Measurements from ENCODE around the gene RAI14.

Gene RAI14

DNA sequence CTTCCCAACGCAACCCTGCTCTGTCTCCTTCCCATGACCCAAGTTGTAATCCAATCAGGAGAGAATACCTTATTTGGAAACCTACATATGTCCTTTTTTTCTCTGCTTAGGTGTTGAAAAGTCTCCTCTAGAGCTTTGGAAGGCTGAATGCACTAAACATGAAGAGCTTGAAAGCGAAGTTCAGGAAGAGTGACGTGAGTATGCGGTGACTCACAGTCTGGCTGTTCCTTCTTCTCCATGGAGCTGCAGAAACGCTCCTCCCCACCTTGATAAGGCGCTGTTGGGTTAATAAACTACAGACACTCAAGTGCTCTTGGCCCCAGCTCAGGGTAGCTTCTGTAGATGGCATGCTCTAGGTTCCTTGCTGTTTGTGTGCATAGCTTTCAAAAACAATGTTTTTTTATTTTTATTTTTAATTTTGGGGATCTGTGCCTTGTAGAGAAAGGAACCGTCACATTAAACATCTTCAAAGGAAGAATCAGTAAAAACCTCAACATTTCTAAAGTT is 30.7 kb downstream of the RAI14 start:
- peaks cover 43% of the 10 kb centered on the region for H3K36me3 ChIP-seq (replicated peaks)
- H3K27me3 ChIP-seq (replicated peaks), result no peaks in the 10 kb centered on the region
- in situ Hi-C loops (cut with HindIII; ENCODE audit: low pct_ligation_motif_present, low sequenced_read_pairs), result no loop called here
- TF ChIP-seq, protein P1, sequence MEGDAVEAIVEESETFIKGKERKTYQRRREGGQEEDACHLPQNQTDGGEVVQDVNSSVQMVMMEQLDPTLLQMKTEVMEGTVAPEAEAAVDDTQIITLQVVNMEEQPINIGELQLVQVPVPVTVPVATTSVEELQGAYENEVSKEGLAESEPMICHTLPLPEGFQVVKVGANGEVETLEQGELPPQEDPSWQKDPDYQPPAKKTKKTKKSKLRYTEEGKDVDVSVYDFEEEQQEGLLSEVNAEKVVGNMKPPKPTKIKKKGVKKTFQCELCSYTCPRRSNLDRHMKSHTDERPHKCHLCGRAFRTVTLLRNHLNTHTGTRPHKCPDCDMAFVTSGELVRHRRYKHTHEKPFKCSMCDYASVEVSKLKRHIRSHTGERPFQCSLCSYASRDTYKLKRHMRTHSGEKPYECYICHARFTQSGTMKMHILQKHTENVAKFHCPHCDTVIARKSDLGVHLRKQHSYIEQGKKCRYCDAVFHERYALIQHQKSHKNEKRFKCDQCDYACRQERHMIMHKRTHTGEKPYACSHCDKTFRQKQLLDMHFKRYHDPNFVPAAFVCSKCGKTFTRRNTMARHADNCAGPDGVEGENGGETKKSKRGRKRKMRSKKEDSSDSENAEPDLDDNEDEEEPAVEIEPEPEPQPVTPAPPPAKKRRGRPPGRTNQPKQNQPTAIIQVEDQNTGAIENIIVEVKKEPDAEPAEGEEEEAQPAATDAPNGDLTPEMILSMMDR (IDR thresholded peaks at IDR 0.05; ENCODE audit: low read depth, low read length, missing control alignments), result peak; percentile 32
- peak overlapping the region; percentile 96 for H3K27ac ChIP-seq
- H3K4me3 ChIP-seq (ENCODE audit: low read depth, low read length), result no peak overlapping the region
- peak; percentile 99 for DNase-seq

DNA sequence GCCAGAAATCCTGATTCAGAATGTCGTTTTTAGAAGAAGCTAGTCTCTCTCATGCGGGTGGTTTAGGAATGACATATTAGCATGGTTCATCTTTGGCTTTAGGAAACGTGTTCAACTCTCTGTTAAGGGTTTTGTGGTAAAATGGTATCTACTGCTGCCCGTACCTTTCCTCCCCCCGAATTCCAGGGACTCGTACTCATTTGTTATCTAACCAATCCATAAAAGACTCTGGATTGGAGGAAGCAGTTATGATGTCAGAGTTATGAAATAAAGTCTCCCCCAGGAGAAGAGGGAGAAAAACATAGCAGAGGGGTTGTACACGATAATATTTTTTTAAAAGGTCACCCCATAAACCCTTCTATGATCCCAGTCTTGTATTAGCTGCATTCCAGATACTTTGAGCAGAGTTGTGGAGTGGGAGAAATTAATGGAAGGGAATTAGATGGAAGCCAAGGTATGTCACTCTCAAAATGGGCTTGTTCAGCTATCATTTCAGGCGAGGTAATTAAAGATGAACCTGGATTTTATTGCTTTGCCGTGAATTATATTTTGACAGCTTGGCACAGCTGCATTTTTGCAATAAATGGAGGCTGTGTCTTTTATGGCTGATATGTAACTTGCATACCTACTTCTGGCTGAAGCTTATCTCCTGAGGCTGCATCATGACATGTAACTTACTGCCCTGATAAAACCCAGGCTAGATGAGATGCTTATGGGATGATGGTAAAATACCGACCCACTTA is 31.3 kb downstream of the RAI14 start:
- Histone ChIP-seq H3K27me3 (replicated peaks) (no peaks in the 10 kb centered on the region), H3K27ac (peak overlapping the region; percentile 96), H3K4me3 (ENCODE audit: low read depth, low read length) (no peak overlapping the region), H3K36me3 (replicated peaks) (peaks cover 46% of the 10 kb centered on the region)
- DNase-seq, result peak; percentile 90
- TF ChIP-seq, protein P1 (IDR thresholded peaks at IDR 0.05; ENCODE audit: low read depth, low read length, missing control alignments), result no peak
- in situ Hi-C loops (cut with HindIII; ENCODE audit: low pct_ligation_motif_present, low sequenced_read_pairs), result no loop called here

DNA sequence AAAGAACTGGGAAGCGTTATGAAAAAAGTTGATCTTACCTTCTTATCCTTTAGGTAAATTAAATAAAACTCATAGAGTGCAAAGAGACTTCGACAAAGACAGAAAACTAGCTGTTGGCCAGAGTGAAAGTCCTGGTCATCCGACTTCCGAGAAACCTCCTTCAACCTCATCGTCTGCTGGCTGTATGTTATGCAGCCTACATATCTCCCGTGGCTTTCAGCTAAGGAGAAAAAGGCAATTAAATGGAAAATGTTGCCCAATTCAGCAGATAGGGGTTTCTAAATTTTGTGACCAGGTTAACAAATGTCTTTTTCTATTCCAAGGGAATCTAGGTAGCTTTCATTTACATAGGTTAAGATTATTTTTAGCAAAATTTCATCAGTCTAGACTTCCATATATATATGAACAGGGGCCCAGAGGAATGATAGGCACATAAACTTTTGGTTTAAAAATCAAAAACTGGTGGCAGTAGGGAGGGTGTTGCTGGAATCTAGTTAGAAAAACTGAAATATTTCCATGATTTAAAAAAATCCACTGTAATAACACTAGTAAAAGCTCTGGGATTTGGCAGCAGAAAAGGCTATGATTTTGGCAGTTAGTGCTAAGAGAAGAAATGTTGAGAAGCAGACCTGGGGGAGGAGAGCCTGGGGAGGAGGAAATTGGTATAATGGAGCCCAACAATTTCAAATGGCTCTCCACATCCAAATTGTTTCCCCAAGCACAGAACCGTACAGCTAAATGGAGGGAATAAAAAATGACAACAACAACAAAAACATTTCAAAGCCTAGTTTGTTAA is 32.1 kb downstream of the RAI14 start:
- TF ChIP-seq, protein P1 (IDR thresholded peaks at IDR 0.05; ENCODE audit: low read depth, low read length, missing control alignments), result no peak
- in situ Hi-C loops (cut with HindIII; ENCODE audit: low pct_ligation_motif_present, low sequenced_read_pairs), result no loop called here
- H3K4me3 ChIP-seq (ENCODE audit: low read depth, low read length), result no peak overlapping the region
- no peaks in the 10 kb centered on the region for H3K27me3 ChIP-seq (replicated peaks)
- H3K27ac ChIP-seq, result peak overlapping the region; percentile 96
- no peak for DNase-seq
- H3K36me3 ChIP-seq (replicated peaks), result peaks cover 50% of the 10 kb centered on the region

DNA sequence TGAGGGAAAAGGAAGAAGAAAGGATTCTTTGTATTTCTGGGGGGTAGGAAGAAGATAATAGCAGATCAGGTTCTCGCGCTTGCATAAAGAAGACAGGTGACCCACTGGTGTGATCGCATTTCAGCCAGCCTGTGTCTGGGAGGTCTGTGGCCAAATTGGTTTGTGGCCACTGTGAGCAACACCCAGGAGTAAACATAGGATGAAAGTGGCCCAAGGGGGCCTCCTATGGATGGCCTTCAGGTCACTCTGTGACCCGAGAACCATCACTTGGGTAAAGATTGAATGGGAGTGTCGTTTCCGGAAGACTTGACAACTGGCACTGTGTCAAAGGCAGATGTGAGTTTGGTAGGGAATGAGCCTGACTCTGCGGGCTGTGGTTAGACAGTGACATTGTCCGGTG is 34.2 kb downstream of the RAI14 start:
- in situ Hi-C loops (cut with HindIII; ENCODE audit: low pct_ligation_motif_present, low sequenced_read_pairs), result no loop called here

DNA sequence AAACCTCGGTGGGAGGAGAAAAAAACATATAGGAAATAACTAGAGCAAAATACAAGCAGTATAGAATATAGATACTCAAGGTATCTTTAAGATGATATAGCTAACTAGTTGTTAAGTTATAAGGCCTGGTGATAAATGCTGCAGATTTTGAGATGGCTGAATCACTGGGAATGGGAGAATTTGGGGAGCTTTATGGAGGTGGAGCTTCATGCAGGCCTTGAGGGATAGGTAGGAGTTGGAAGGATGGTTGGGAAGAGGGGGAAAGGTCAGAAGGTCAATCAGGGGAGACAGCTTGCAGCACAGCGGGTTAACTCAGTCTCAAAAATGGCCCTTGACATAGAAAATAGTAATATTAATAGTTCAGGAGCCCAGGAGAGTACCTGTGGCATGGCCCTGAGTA is 34.8 kb downstream of the RAI14 start:
- Histone ChIP-seq H3K4me3 (ENCODE audit: low read depth, low read length) (no peak overlapping the region), H3K27ac (peak overlapping the region; percentile 7), H3K36me3 (replicated peaks) (peaks cover 62% of the 10 kb centered on the region), H3K27me3 (replicated peaks) (no peaks in the 10 kb centered on the region)
- no peak for DNase-seq
- in situ Hi-C loops (cut with HindIII; ENCODE audit: low pct_ligation_motif_present, low sequenced_read_pairs), result no loop called here
- TF ChIP-seq, protein P1 (IDR thresholded peaks at IDR 0.05; ENCODE audit: low read depth, low read length, missing control alignments), result no peak

More for the DNA sequence above, 34.2 kb downstream of the RAI14 start:
- H3K27me3 ChIP-seq (replicated peaks), result no peaks in the 10 kb centered on the region
- no peak overlapping the region for H3K27ac ChIP-seq
- DNase-seq, result no peak
- H3K4me3 ChIP-seq (ENCODE audit: low read depth, low read length), result no peak overlapping the region
- H3K36me3 ChIP-seq (replicated peaks), result peaks cover 62% of the 10 kb centered on the region
- TF ChIP-seq, protein P1 (IDR thresholded peaks at IDR 0.05; ENCODE audit: low read depth, low read length, missing control alignments), result no peak
